GM20431 (cell line): ENCODE measurements around the gene CLDN9.

ENCODE experiments used
- in situ Hi-C: fragments of 300-500 bp; cut with MseI, MboI; formaldehyde crosslinking; loops from one replicate; pipeline ENCODE4 v1.15.0; 2020; ENCODE audit warnings: low sequenced_read_pairs; ENCODE audit not compliant: unreplicated experiment

CLDN9 gene

DNA sequence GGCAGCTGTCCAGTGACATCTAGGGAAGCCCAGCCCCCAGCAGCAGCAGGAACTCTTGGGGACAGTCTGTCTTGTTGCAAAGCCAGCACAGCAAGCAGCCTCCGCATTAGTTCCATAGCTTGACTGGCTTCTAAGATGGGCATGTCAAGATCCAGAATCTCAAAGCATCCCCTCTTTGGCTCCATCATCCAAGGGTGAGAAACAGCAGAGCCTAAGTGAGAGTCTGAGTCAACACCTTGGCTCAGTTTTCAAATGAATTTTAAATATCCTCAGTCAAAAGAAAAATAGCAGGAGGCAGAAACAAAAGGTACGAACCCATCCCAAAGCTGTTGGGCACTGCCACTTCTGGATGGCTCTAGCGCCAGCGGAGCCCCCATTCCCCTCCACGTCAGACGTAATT is 2.2 kb downstream of the CLDN9 start:
- in situ Hi-C loops: no loop called here

DNA sequence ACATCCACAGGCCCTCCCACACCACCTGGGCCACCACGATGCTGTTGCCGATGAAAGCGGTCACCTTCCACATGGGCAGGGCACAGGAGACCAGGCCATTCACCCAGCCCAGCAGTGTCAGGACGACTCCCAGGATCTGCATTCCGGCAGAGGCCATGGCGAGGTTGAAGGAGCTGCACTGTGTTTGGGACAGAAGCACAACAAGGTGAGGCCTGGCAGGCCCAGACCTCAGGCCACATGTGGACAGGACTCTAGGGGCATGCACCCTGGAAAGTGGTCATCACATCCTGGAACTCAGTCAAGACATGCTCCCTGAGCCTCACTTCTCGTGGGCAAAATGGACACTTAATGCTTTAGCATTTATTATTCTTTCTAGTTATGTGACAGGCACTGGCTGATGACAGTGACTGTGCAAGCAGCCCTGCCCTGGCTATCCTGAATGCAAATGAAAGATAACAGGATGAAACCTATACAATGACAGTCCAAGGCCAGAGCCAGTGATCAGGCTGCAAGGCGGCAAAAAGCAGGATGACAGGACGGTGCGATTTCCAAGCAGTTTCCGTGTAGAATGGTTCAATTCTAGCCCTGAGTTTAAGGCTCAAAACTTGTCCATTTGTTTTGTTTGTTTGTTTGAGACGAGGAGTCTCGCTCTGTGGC is 3.3 kb downstream of the CLDN9 start:
- in situ Hi-C loops: no loop called here

GRCh38 chr16:3017344-3017743 is 4.6 kb downstream of the CLDN9 start:
- in situ Hi-C loops: no loop called here

DNA sequence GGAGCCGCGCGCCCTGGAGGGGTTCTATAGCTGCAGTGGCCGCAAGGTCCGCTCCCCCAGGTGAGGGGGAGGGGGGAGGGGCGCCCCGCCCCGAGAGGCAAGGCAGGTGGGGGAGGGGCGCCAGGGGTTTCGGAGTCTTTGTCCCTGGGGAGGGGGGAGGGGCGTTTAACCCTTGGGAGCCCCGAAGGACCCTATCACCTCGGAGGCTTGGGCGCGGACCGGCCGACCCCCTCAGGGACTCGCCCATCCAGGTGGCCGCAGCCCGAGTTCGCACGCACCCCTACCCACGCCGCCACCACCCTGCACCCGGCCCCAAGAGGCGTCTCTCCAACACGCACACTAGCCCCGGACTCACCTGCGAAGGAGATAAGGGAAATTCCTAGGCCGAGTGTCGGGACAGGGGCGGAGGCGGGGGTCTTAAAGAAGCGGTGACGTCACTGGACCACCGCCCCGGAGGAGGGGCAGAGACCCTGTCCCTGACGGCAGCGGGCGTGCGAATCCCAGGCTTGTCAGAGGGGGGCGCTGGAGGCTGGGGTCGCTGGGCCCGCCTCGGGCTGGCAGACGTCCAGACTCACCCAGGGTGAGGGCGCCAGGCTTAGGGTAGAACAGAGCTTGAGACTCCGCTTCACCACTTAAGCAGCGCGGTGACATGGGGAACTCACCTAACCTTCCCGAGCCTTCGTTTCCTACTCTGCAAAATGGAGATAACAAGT is 5.2 kb downstream of the CLDN9 start, which contains the start of gene CLDN6:
CLDN6 (minus strand) TSS at position 390 of the 713 bp plus-strand sequence. CDS start 2,162 bp downstream, outside the sequence.
- in situ Hi-C loops: no loop called here

DNA sequence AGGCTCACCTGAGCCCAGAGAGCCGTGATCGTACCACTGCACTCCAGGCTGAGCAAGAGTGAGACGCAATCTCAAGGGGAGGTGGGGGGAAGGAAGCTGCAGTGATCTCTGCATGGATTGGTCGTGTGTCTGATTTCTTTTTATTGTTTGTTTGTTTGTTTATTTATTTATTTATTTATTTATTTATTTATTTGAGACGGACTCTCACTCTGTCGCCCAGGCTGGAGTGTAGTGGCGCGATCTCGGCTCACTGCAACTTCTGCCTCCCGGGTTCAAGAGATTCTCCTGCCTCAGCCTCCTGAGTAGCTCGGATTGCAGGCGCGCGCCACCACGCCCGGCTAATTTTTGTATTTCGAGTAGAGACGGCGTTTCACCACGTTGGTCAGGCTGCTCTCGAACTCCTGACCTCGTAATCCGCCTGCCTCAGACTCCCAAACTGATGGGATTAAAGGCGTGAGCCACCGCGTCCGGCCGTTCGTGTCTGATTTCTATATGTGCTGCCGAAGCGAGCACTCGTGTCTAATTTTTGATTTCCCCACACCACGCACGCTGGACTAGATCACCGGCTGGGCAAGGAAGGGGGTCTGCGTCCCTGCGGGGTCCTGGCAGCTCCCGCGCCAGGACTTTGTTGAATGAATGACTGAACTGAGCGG is 7.0 kb downstream of the CLDN9 start:
- in situ Hi-C loops: no loop called here

DNA sequence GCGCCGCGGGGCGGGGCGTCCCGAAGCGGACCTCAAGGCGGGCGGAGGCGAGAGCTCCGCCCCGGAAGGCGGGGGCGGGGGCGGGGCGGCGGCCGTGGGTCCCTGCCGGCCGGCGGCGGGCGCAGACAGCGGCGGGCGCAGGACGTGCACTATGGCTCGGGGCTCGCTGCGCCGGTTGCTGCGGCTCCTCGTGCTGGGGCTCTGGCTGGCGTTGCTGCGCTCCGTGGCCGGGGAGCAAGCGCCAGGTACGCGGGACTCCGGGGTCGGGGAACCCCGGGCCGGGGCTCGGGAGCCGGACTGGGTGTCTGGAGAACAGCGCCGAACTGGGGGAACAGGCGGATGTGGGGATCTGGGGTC is 7.5 kb downstream of the CLDN9 start, which contains the start of gene TNFRSF12A:
TNFRSF12A (plus strand) TSS at position 122 of the 357 bp plus-strand sequence; CDS start at position 152, 30 bp downstream.
- in situ Hi-C loops: no loop called here

- in situ Hi-C loops: no loop called here
Observed at GRCh38 chr16:3020604-3021448, 8.1 kb downstream of the CLDN9 start.

- in situ Hi-C loops: no loop called here
Observed at GRCh38 chr16:3021449-3022207, 8.9 kb downstream of the CLDN9 start.

- in situ Hi-C loops: no loop called here
Observed at GRCh38 chr16:3022208-3022683, 9.5 kb downstream of the CLDN9 start.

DNA sequence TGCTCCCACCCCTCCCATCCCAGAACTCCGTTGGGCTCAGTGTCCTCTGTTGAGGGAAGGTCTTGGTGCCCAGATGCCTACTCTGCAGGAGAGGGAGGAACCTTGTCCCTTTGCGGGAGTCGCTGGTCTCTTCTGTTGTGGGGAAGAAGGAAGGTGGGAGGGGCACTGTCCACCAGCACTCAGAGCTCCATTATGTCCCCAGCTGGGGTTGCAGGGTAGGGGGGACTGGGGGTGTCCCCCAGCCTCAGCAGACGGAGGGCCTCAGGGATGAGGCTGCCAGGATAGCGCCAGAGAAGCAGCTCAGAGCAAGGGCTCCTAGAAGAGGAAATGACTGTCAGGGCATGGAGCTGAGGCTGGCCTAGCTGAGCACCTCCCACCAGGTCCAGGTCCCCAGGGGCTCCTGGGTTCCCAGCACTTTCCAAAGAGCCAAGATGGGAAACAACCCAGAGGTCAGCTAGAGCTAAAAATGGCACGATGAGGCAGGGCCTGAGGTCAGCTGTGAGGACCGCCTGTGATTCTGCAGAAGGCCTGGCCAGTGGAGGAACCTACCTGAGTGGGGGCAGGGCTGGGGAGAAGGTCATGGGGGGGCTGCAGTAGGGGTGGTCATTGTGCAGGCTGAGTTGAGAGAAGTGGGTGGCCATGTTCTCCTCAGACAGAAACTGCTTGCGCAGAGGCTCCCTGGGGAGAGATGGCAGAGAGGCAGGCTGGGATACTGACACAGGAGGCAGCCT is 10.1 kb downstream of the CLDN9 start:
- in situ Hi-C loops: no loop called here

DNA sequence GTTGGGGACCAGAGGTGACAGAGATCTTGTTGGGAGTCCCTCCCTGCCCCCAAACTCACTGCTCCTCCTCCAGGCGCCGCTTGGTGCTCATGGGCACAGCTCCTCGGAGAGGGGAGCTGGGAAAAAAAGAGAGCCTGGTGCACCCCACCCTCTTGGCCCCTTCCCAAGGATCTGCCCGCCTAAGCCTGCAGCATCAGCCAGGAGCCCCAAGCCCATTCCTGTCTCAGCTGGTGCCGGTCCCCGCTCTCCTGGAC is 10.6 kb downstream of the CLDN9 start:
- in situ Hi-C loops: no loop called here

DNA sequence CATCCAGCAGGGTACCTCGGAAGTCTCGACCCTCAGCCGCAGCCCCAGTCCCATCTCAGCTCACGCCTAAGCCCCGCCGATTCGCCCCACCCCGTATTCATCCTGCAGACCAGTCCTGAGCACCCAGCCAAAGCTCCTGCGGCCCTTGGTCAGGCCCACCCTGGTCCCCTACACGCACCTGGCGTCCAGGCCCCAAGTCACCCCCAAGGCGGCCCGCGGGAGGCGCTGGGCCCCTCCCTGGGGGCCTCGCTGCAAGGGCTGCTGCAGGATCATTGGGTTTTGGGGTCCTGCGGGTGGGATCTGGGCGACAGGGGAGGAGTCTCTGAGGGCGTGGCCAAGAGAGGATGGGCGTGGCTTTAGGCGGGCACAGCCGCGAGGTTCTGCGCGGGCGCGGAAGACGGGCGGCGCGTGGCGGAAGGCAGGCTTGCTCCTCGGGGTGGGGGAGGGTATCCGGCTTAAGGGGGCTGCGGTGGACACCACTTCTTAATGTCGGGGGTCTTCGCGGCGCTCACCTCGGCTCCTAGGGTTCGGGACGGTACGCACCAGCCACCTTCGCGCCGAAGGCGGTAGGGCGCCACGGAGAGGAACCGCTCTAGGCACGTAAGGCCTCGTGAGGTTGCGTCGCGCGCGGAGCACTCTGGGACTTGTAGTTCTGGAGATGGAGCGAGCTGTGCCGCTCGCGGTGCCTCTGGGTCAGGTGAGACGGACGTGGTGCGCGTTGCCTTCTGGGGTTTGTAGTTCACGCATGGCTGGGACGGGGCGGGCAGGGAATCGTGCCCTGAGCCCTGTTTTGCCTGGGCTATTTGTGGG is 11.2 kb downstream of the CLDN9 start, which contains the start of the genes HCFC1R1 and THOC6:
HCFC1R1 (minus strand) TSS at position 274 of the 810 bp plus-strand sequence; CDS start at position 273, 1 bp downstream.
THOC6 (plus strand) TSS at position 367 of the 810 bp plus-strand sequence; CDS start at position 659, 292 bp downstream.
- in situ Hi-C loops: no loop called here

DNA sequence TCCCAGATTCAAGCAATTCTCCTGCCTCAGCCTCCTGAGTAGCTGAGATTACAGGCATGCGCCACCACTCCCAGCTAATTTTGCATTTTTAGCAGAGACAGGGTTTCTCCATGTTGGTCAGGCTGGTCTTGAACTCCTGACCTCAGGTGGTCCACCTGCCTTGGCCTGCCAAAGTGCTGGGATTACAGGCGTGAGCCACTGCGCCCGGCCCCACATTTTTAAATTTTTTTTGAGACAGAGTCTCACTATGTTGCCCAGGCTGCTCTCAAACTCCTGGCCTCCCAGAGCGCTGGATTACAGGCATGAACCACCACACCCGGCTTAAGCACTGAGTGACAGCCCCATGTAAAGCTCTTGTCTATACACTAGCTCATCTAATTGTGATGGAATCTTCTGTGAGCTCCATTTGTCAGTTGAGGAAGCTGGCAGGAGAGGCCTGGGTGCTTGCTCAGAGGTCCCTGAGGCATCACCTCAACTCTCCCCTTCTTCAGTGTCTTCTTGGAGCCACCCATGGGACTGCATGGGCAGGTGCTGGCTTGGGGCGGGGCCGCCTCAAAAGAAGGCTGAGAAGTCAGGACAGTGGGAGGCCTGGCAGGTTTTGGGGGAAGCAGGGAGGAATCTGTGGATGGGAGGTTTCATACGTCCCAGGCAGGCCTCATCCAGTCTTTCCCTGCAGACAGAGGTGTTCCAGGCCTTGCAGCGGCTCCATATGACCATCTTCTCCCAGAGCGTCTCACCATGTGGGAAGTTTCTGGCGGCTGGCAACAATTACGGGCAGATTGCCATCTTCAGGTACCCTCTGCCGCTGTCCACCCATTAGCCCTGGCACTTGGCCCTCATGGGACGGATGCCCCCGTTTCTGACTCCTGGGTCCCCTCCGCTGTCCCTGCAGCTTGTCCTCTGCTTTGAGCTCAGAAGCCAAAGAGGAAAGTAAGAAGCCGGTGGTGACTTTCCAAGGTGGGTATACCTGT is 12.6 kb downstream of the CLDN9 start:
- in situ Hi-C loops: no loop called here

DNA sequence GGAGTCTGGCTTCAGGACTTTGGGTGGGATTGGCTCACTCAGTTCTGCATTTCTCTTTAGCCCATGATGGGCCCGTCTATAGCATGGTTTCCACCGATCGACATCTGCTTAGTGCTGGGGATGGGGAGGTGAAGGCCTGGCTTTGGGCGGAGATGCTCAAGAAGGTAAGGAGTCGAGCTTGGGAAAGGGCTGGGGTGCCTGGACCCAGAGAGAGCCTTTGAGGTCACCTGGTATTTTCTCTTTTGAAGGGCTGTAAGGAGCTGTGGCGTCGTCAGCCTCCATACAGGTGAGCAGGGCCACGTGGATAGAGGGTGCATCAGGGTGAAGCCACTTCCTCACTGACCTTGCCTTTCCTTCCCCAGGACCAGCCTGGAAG is 13.3 kb downstream of the CLDN9 start:
- in situ Hi-C loops: no loop called here

GRCh38 chr16:3026609-3027488 is 14.1 kb downstream of the CLDN9 start:
- in situ Hi-C loops: no loop called here

DNA sequence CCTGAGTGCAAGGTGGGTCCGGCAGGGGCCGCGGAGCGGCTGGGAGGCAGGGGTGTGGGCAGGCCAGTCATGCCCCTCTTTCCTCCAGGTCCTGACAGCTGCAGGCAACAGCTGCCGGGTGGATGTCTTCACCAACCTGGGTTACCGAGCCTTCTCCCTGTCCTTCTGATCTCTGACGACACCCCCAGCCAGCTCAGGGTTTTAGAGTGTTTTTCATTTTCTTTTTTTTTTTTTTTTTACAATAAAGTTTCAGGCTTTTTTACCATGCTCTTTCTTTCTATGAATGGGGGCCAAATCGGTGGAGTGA is 14.7 kb downstream of the CLDN9 start:
- in situ Hi-C loops: no loop called here
